Motor neuron (in vitro differentiated cells): ENCODE data around the gene CYTH2. TPM values are rescaled to one million over a fixed set of nuclear protein-coding genes. Genes with fewer than 3 reads are reported as not detected.

ENCODE experiments used
- ATAC-seq, 8 experiments: fragments of 200-7000 bp; cut with Tn5 transposase; replicated peaks in 6 of 8; 2 replicates each; pipeline ENCODE4 v1.8.0; 2021; ENCODE audit warnings: mild to moderate bottlenecking in 8 of 8, moderate library complexity in 8 of 8
- H3K27ac ChIP-seq, 2 donors: fragments of 250-450 bp; sonication (Bioruptor Pico); 2 replicates each; pipeline ENCODE4 v1.9.0; 2021; ENCODE audit warnings: antibody characterized with exemption in 2 of 2, mild to moderate bottlenecking in 2 of 2, moderate library complexity in 1 of 2
- H3K4me1 ChIP-seq, 2 donors: fragments of 250-450 bp; sonication (Bioruptor Pico); replicated peaks in 1 of 2; 2 replicates each; pipeline ENCODE4 v1.6.1; 2021; ENCODE audit warnings: antibody characterized with exemption in 2 of 2, mild to moderate bottlenecking in 2 of 2, moderate library complexity in 1 of 2
- H3K4me3 ChIP-seq, 5 donors: fragments of 250-450 bp; sonication (Bioruptor Pico); 2 replicates each; pipeline ENCODE4 v1.9.0; 2021; ENCODE audit warnings: antibody characterized with exemption in 5 of 5, mild to moderate bottlenecking in 5 of 5, moderate library complexity in 4 of 5
- WGBS, 10 experiments: fragments of 450-650 bp; shearing (Covaris generic); methylation state at CpG; one replicate each; pipeline ENCODE4 v1.0.0; 2022; 5-methylcytosine and 5-hydroxymethylcytosine counted together
- in situ Hi-C, 9 experiments: fragments of 400-800 bp; cut with MboI; loops; one replicate each; pipeline ENCODE4 v1.15.0; 2021; ENCODE audit warnings: low sequenced_read_pairs in 9 of 9, low pct_unique_long_range_greater_than_20kb in 2 of 9; ENCODE audit not compliant: unreplicated experiment in 9 of 9
- total RNA-seq, 8 experiments: library from RNA; unstranded; fragments of 300-600 nt; gene quantifications; 2 replicates each; pipeline versions ENCODE4 v1.2.3 to v1.2.4, GENCODE V29; 2022

The CYTH2 gene
- total RNA-seq, 8 experiments from 2014 or later, result 17.3 to 84.5 (median 39.3) TPM

GRCh38 chr19:48456864-48457263 is 12.3 kb upstream of the CYTH2 start:
- Histone ChIP-seq H3K27ac (no peak overlapping the region), H3K4me3 (no peak overlapping the region), H3K4me1 (no peaks in the 10 kb centered on the region)
- WGBS, 10 experiments, result 90 to 100% (median 100%) methylated on average over 1 to 4 of the region's 4 CpGs; no CpG with 5 or more reads in 1 of the 10 experiments
- ATAC-seq, result no peak
- in situ Hi-C loops, result no loop called here

GRCh38 chr19:48458016-48458415 is 11.2 kb upstream of the CYTH2 start:
- no peak for ATAC-seq
- no peak overlapping the region for H3K4me3 ChIP-seq
- in situ Hi-C loops, result no loop called here
- no peaks in the 10 kb centered on the region for H3K4me1 ChIP-seq
- WGBS, 10 experiments, result 50 to 100% (median 94%) methylated on average over 1 to 2 of the region's 2 CpGs; no CpG with 5 or more reads in 1 of the 10 experiments
- H3K27ac ChIP-seq, result no peak overlapping the region

GRCh38 chr19:48461651-48461981 is 7.6 kb upstream of the CYTH2 start:
- H3K4me1 ChIP-seq, result no peaks in the 10 kb centered on the region
- ATAC-seq, result peak in 3 of 8 experiments; percentile 10 to 31 (median 27)
- no peak overlapping the region for H3K4me3 ChIP-seq
- 92 to 100% (median 97%) methylated on average over 1 to 10 of the region's 36 CpGs; no CpG with 5 or more reads in 6 of the 10 experiments for WGBS, 10 experiments
- in situ Hi-C loops, result no loop called here
- no peak overlapping the region for H3K27ac ChIP-seq

GRCh38 chr19:48461982-48462655 is 7.0 kb upstream of the CYTH2 start:
- in situ Hi-C loops, result no loop called here
- no peaks in the 10 kb centered on the region for H3K4me1 ChIP-seq
- WGBS, 10 experiments, result 87 to 100% (median 92%) methylated on average over 2 to 11 of the region's 62 CpGs; no CpG with 5 or more reads in 4 of the 10 experiments
- H3K27ac ChIP-seq, result no peak overlapping the region
- H3K4me3 ChIP-seq, result no peak overlapping the region
- ATAC-seq, result peak in 5 of 8 experiments; percentile 17 to 41 (median 19)

GRCh38 chr19:48465215-48465614 is 4.0 kb upstream of the CYTH2 start:
- in situ Hi-C loops, result no loop called here
- no peak overlapping the region for H3K4me3 ChIP-seq
- ATAC-seq, result no peak
- H3K27ac ChIP-seq, result no peak overlapping the region
- 60 to 100% (median 86%) methylated on average over 1 of the region's 1 CpG; no CpG with 5 or more reads in 5 of the 10 experiments for whole genome bisulfite sequencing, 10 experiments
- peaks cover 7% of the 10 kb centered on the region in 2 donors for H3K4me1 ChIP-seq

GRCh38 chr19:48466561-48467325 is 2.4 kb upstream of the CYTH2 start:
- Histone ChIP-seq H3K4me1 (peaks cover 11 to 12% of the 10 kb centered on the region in 2 donors), H3K27ac (no peak overlapping the region), H3K4me3 (no peak overlapping the region)
- ATAC-seq, result no peak
- in situ Hi-C loops, result no loop called here
- WGBS, 10 experiments, result 14 to 100% (median 43%) methylated on average over 1 to 9 of the region's 16 CpGs; no CpG with 5 or more reads in 3 of the 10 experiments

- 0 to 3% (median 0%) methylated on average over 3 to 13 of the region's 36 CpGs; no CpG with 5 or more reads in 1 of the 10 experiments for WGBS, 10 experiments
- H3K27ac ChIP-seq, result peak overlapping the region; percentile 98 to 99
- peak; percentile 83 to 93 (median 91) for ATAC-seq
Observed at GRCh38 chr19:48468772-48469288, 339 bp upstream of the CYTH2 start.

GRCh38 chr19:48469934-48470680 is 938 bp downstream of the CYTH2 start:
- H3K27ac ChIP-seq, result peak overlapping the region; percentile 98 to 99
- 0 to 73% (median 13%) methylated on average over 1 to 4 of the region's 20 CpGs; no CpG with 5 or more reads in 5 of the 10 experiments for WGBS, 10 experiments
- no peak for ATAC-seq

More at GRCh38 chr19:48468772-48469288, 339 bp upstream of the CYTH2 start:
- peak overlapping the region; percentile 86 to 99 (median 97) for H3K4me3 ChIP-seq
- peaks cover 11 to 12% of the 10 kb centered on the region in 2 donors for H3K4me1 ChIP-seq
- in situ Hi-C loops, result no loop called here

GRCh38 chr19:48470856-48471255 is 1.7 kb downstream of the CYTH2 start:
- in situ Hi-C loops, result no loop called here
- H3K4me3 ChIP-seq, result no peak overlapping the region
- no peak overlapping the region for H3K27ac ChIP-seq
- ATAC-seq, result no peak
- 60 to 100% (median 81%) methylated on average over 1 to 6 of the region's 10 CpGs; no CpG with 5 or more reads in 3 of the 10 experiments for WGBS, 10 experiments
- peaks cover 11 to 12% of the 10 kb centered on the region in 2 donors for H3K4me1 ChIP-seq

More at GRCh38 chr19:48469934-48470680, 938 bp downstream of the CYTH2 start:
- Histone ChIP-seq H3K4me1 (peaks cover 11 to 12% of the 10 kb centered on the region in 2 donors), H3K4me3 (peak overlapping the region; percentile 86 to 99 (median 97))
- in situ Hi-C loops, result no loop called here

GRCh38 chr19:48471836-48472235 is 2.7 kb downstream of the CYTH2 start:
- in situ Hi-C loops, result no loop called here
- ATAC-seq, result no peak
- 89 to 100% (median 92%) methylated on average over 1 to 4 of the region's 4 CpGs; no CpG with 5 or more reads in 3 of the 10 experiments for WGBS, 10 experiments
- Histone ChIP-seq H3K4me1 (peaks cover 11 to 12% of the 10 kb centered on the region in 2 donors), H3K4me3 (no peak overlapping the region), H3K27ac (no peak overlapping the region)

- WGBS, 10 experiments, result 69 to 100% (median 89%) methylated on average over 1 to 9 of the region's 14 CpGs
- in situ Hi-C loops, result no loop called here
- ATAC-seq, result no peak
- Histone ChIP-seq H3K4me3 (no peak overlapping the region), H3K27ac (no peak overlapping the region), H3K4me1 (peaks cover 6 to 10% of the 10 kb centered on the region in 2 donors)
Observed at GRCh38 chr19:48473161-48473966, 4.2 kb downstream of the CYTH2 start.

- no peak for ATAC-seq
- no peak overlapping the region for H3K27ac ChIP-seq
- H3K4me1 ChIP-seq, result peaks cover 5 to 10% of the 10 kb centered on the region in 2 donors
- 81% methylated on average over 4 of the region's 16 CpGs; no CpG with 5 or more reads in 9 of the 10 experiments for WGBS, 10 experiments
- no peak overlapping the region for H3K4me3 ChIP-seq
- in situ Hi-C loops, result no loop called here
Observed at GRCh38 chr19:48474084-48474592, 5.0 kb downstream of the CYTH2 start.
